Epithelial cell of prostate (primary cell): Measurements from ENCODE around the gene PALLD.
A peak's percentile ranks its signal among the peaks of the same experiment; 100 is the strongest.

Experiments
- DNase-seq: peaks from one replicate; pipeline ENCODE4 v3.0.0-alpha.2; 2011; ENCODE audit warnings: low read depth, low spot score
- H3K27ac ChIP-seq: fragments of 450-650 bp; 2 replicates; pipeline ENCODE4 v1.5.1; 2017; ENCODE audit warnings: mild to moderate bottlenecking

The PALLD gene

DNA sequence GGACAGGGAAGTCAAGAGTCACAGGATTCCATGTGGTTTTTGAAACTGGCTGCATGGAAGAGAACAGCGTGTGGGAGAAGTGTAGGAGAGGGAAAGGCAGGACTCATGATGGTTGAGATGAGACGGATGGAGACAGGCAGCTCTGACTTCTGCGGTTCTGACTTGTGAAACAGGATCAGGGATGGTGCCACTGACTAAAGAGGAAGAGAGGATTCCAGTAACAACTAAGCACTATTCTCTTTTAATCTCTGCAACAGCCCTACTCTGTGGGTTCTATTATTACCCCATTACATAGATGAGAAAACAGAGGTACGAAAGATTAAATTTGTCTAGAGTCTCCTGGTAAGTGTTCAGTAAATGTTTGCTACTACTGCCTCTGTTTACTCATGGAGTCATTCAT, 356.9 kb downstream of the PALLD start:
- DNase-seq, result no peak
- no peak overlapping the region for H3K27ac ChIP-seq

DNA sequence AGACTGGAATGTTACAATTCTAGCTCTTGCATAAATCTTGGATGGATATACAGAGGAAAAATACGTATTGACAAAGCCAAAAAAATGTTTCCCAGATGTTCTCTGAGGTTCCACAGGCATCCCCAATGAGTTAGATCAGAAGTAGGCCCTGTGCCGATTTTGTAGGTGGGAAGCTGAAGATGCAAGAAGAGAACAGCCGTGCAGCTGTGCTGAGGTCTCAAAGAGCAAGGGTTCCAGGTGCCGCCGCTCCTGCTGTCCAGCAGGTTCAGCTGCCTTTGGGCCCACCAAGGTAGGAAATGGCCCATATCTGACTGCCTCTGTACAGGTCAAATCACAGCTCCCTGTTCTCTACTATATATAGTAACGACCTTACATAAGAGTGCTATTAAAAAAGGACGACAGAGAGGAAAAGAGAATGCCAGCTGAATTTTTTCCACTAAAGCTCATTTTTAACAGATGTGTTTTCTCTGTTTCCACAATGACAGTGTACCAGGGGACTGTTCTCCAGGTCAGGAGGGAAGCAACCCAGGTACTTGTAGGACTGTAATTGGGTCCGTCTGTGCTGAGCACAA, 357.6 kb downstream of the PALLD start:
- no peak overlapping the region for H3K27ac ChIP-seq
- no peak for DNase-seq

DNA sequence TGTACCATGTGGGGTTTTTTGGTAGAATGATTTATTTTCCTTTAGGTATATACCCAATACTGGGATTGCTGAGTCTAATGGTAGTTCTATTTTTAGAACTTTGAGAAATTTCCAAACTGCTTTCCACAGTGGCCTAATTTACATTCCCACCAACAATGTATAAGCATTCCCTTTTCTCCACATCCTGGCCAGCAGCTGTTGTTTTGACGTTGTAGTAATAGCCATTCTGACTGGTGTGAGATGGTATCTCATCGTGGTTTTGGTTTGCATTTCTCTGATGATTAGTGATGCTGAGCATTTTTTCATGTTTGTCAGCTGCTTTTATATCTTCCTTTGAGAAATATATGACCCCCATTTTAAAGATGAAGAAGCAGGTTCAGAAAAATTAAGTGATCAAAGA, 359.5 kb downstream of the PALLD start:
- no peak for DNase-seq
- no peak overlapping the region for H3K27ac ChIP-seq

DNA sequence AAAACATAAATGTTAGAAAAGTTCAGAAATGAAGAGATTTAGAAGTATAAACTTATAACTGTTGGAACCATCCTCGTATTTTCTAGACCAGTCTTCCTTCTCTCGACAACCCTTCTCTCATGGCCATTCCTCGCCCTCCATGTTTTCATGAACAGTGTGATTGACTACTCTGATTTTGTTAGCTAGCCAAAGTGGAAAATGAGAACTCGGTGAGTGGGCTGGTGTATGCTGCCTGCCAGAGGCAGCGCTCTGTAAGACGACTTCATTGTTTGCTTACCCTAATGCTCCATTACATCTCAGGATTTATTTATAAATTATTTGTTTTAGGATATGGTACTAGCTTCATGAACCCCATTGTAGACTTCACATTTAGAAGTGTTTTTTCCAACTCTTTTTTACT, 360.2 kb downstream of the PALLD start:
- H3K27ac ChIP-seq, result no peak overlapping the region
- no peak for DNase-seq

DNA sequence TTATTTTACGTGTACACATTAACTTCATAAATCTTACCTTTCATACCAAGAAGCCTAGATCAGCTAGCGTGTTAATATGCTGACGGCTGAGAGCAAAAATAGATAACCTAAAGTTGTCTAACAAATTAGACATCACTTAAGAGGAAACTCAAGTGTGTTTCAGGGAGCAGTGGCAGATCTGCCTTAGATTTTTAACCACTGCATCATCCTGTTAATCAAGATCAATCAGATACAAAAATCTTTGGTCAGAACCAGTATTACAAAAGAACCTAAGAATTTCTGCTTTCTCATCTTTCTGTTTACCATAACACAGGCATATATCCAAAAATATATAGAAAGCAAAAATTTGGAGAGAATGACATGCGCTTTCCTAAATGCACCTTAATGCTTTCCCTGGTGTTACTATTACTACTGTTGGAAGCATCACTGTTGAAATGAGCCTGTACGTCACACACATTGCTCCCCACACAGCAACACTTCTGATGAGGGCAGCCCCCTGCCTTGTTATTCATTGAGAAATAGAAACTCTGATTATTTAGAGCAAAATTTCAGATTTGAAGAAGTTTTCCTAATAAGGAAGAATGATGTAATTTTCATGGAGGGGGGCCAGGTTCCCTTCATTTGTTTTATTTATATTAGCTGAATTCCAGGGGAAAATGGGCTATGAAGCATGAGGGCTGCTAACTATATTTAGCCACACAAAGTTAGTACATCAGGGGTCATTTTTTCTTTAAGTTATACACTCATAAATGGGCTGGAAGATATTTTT, 360.9 kb downstream of the PALLD start:
- DNase-seq, result no peak
- no peak overlapping the region for H3K27ac ChIP-seq

DNA sequence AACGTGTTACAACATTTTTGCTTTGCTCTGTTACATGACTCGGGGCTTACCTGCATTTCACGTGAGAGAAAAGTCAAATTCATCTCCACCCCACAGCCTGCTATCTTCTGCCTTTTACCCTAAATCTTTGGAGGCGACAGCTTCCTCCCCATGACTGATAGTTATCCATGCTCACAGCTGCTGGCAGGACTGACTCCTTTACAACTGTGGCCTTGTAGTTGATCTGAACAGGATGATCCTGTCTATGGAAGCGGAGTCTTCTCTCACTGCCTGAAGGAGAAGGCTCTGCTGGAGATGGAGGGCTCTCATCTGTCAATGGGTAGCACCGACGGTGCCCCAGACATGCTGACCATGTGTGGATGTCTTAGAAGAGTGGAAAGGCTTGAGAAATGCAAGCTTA, 362.2 kb downstream of the PALLD start:
- DNase-seq, result no peak
- H3K27ac ChIP-seq, result peak overlapping the region; percentile 3

DNA sequence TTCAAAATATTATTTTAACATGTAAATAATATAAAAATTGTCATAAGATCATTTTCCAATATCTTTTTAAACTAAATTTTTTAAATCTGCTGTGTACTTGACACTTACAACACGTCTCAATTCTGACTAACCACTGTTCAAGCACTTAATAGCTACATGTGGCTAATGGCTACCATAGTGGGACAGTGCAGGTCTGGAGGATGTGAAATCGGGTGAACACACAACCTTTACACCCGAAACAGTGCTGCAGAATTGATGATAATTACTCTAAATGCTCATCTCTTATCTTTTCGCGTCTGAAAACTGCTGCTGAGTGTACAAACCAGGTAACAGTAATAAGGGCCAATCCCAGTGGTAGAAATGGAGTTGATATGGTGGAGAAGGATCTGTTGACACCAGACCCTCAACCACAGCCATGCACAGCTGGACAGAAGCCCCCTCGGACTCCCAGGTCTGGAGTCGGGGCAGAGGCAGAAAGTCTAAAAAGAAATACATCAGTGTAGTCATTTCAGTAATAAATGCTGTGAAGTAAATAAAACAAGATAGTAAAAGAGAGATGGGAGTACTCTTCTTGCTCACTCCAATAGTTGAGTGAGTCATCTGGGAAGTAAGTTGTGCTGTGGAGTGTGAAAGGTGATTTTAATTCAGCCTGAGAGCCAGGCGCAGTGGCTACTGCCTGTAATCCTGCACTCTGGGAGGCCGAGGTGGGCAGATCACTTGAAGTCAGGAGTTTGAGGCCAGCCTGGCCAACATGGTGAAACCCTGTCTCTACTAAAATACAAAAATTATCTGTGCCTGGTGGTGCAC, 363.2 kb downstream of the PALLD start:
- DNase-seq, result no peak
- peak overlapping the region; percentile 5 for H3K27ac ChIP-seq

DNA sequence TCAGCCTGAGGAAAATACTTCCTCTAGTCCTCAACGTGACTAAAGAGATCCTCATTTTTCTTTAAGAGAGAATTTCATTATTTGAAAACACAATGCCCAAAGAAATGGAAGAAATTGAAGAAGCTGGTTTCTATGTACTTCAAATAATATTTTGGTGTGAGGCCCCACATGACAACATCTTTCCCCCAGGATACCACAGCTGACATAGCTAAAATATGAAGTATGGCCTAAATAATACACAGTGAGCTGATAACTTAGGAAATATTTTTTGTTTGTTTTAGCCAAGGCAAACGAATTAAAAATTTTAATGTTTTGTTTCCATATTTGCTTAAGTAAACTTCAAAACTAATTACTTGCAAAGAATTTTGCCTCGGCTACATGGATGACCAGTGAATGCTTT, 364.0 kb downstream of the PALLD start:
- DNase-seq, result no peak
- peak overlapping the region; percentile 5 for H3K27ac ChIP-seq

DNA sequence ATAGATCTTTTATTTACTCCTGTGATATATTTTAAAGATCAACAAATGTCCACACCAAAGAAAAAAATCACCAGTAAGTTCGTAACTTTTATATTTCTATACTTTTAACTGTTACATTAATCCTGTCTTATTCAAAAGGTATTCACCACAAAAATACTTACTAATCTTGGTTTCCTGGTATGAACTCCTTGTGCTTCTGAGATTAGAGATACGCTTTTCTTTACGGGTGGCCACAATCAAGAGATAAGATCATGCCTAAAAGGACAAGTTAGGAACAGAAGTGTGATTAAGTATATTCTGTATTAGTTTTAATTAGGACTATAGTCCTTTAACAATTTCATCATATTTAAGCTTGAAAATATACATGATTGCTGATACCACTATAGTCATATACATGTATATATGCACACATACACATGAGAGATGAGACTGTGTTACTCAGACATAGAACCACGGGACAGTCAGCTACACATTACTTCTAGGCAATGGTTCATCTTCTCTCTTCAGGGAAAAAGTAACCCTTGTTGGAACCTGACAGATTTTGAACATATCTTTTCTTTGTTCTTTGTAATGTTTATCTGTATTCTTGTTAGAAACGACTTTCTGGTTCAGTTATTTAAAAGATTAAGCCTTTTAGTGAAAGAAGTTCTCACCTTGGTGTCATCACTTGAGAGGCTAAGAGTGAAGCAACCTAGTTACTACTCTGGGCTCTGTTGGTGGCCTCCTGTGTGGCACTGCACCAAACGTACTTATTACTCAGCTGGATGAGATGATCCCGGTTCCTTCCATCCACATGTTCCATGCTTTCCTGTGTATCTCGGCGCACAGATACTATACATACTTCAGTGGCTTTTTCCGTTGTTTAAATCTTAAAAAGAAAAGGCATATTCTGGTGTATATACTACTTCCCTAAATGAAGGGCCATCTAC, 367.1 kb downstream of the PALLD start:
- H3K27ac ChIP-seq, result peak overlapping the region; percentile 4
- DNase-seq, result no peak

DNA sequence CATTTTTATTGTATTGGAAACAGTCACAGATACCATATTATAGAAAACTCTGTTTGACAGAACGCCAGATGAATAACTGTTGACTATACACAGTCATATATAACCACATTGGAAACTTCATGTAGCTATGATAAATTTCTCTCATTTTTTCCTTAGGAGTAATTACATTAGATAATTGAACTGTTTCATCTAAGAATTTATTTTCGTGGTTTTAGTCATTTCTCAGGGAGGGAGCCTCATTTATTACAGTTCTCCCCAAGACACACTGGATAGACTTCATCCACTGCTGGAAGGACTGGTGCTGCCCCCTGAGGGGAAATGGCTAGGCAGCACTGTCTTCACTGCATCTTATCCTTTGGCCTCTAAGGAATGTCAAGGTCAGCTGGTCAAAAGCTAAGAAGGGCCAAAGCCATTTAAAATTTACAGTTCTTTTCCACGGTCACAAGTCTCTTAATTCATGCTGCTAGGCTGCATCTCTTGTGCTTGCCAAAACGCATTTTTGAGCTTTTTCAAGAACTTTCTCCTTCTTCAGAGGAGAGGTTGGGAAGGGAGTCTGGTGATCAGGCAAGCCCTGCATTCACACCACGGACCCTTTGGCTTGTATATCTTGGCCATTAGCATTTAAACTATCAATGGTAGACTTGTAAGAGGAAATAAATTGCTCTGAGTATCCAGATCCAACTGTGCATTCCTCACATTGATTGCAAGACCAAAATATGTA, 368.1 kb downstream of the PALLD start:
- DNase-seq, result no peak
- H3K27ac ChIP-seq, result peak overlapping the region; percentile 4

DNA sequence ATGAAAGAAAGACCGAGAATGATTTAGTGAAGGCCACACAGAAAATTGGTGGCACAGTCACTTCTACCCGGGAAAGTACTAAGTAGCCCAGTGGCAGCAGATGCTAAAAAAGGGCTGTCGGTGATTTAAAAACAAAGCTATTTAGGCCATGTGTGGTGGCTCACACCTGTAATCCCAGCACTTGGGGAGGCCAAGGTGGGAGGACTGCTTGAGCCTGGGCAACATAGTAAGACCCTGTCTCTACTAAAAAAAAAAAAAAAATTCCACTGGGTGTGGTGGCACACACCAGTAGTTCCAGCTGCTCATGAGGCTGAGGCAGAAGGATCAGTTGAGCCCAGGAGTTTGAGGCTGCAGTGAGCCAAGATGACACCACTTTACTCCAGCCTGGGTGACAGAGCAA, 369.0 kb downstream of the PALLD start:
- H3K27ac ChIP-seq, result peak overlapping the region; percentile 81
- DNase-seq, result no peak

DNA sequence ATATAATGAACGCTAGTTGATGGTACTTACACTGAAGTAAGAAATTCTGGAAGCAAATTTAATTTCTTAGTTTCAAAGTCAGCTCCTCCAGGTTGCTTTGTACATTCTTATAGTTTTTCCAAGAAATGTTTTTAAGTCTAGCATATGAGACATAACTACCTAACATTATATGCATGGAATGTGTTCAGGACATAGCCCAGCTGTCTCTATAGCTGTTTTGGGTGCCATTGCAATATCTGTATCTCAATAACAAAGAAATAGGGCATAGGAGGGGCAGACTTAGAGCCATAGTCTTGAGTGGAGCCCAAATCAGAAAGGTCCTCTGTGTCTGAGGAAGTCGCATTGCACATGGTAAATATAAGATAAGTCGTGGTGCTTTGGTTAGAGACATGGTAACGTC, 369.8 kb downstream of the PALLD start:
- H3K27ac ChIP-seq, result peak overlapping the region; percentile 81
- no peak for DNase-seq

DNA sequence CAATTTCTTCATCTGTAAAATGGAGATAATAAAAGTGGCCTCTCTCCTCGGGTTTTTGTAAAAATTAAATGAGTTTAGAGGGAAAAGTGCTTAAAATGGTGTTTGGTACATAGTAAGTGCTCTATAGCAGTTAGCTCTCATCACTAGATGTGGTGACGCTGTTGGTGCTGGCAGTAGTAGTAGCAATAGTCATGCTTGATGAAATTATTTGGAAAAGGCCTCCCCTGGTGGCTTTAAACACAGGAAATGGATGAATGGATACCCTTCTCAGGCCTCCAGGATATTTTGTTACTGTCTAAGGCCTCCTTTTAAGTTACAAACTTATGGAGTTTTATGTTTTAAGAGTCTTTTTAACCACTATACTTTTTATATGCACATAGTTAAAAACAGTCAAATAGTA, 370.3 kb downstream of the PALLD start:
- DNase-seq, result no peak
- H3K27ac ChIP-seq, result peak overlapping the region; percentile 81

DNA sequence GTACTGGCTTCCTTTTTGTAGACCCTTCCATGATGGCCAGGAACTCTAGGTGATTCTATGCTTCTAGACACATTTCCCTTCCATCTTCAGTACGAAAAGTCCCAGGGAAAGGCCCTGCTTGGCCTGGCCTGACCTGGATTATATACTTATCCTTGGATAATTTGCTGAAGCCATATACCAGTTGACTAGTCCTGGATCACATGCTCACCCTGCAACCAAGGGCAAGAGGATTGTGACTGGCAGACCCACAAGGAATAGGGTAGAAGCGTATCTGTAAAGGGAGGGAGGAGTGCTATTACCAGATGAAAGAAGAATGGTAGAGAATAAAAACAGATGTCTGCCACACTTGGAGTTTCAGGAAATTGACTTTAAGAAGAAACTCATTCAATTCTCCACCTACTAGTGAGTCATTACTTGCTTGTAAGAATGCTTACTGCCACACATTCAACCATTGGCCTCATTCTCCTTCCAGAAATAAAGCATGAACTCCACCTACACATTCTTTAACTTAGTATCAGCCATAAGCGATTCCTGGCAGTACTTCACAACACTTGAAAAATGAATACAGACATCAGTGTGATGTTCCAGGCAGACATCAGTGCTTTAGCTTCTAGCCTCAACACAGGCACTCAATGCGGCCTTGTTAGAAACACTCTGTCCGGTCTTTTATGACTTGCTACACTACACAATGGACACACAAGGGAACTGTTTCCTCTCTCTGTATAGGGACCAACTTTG, 371.4 kb downstream of the PALLD start:
- H3K27ac ChIP-seq, result peak overlapping the region; percentile 81
- DNase-seq, result peak; percentile 55

DNA sequence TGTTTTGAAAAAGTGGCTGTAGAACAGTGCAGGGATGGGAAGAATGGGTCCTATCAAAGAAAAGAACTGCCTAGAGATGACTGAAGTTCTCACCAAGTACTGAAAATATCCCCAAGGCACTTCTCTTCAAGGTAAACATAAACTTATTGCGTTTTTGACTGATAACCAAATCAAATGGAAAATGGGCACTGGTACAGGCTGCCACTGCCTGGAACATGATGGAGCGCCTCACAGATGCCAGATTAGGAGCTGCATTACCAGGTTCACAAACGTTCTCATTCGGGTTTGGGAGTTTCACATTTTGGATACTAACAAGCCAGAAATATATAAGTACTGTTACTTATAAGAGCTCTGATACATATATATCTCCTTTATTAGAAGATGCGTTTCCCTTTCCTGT, 371.9 kb downstream of the PALLD start:
- no peak for DNase-seq
- H3K27ac ChIP-seq, result peak overlapping the region; percentile 81

DNA sequence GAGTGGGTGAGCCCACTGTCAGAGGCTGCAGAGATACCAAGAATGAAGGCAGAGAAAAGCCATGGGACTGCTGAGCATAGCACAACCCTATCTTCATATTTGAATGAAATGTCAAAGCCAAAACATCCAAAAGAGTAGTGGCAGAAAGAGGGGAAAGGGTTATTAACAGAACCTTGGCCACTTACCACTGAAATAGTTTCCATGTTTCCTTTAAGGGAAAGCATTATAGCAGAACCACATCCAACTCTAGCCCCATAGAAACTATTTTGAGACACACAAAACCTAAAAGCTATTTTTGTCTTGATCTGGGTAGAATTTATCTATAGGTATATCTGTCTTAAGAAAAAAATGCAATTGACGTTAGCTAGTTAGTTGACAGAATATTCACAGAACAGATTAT, 373.2 kb downstream of the PALLD start:
- no peak overlapping the region for H3K27ac ChIP-seq
- no peak for DNase-seq

DNA sequence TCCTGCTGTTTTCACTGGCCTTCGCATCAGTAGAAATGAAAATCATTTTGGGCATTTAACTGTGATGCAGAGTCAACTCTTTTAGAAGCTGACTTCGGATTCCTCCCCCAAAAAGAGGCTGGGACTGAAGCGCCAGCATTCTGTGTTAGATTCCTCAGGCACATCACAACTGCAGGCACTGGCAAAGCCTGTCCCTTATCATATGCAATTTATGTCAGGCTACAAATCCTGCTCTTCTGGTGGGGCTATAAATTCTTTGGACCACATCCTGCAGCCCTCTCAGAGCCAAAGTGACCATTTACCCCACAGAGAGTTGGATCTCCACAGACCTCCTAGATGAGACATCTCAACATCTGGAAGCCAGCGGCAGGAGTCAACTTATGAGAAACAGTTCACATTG, 374.8 kb downstream of the PALLD start:
- no peak overlapping the region for H3K27ac ChIP-seq
- no peak for DNase-seq

DNA sequence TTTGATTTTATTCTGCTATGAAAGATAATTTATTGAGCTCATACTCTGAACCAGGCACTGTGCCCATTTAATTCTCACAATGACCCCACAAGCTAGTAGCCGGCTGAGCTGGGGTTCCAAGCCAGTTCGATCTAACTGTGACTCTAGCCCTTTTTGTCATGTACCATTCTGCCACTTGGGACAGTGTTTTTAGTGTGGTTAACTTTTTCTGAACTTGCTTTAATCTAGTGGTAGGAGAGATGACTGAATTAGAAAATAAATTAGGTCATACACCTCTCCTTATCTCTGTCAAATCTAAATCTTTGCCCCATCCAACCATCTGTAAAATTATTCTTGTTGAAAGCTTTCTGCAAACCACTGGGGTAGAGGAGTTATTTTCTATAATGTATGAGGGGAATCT, 377.2 kb downstream of the PALLD start:
- no peak overlapping the region for H3K27ac ChIP-seq
- no peak for DNase-seq

DNA sequence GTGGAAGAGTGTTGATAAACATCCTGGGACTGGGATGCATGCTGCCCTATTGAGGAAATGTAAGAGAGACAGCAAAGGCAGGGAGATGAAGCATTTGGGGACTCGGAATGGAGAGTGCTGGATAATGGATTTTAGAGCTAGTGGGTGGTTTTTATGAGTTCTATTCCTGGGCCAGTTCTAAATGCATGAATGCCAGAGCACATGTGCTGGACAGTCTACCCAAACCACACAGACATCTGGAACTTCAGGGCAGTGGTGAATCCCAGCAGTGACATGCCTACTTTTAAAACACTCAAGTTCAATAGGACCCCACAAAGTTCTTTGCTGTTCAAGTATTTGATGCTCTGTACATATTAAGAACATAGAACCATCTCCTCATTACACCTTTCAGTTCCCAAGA, 379.3 kb downstream of the PALLD start:
- no peak overlapping the region for H3K27ac ChIP-seq
- no peak for DNase-seq
